Urothelium cell line (cell line): ENCODE data around the gene CLEC7A.

ENCODE experiments used
- DNase-seq: peaks from one replicate; pipeline ENCODE4 v3.0.0; 2011; ENCODE audit warnings: low spot score, mixed read lengths
- FAIRE-seq: peaks from 2 replicates; lab custom pipeline; 2011; peaks lifted over from hg19 to GRCh38; lab: Jason Lieb, UNC

Gene CLEC7A

DNA sequence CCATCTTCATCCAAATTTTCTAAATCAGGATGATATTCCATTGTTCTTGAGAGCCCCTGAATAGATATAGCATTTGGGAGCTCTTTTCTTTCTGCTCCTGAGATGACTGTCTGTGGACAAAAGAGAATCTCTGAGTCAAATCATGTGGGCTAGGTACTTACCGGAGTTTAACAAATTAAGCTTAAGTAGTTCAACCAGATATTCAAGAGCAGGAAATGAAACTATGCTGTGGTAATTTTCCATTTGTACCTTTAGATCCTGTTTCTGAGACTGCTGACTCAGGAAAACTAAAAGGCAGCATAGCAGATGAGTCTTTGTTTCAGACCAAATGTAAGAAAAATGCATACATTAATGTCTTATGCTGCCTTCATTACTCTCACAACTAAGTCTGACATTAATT, at the start of gene CLEC7A:
Gene CLEC7A, minus strand, starts transcription at position 158 of the 400 bp plus-strand sequence. Its CDS starts 117 bp downstream, at position 41.
- DNase-seq (no peak), FAIRE-seq (no peak)

DNA sequence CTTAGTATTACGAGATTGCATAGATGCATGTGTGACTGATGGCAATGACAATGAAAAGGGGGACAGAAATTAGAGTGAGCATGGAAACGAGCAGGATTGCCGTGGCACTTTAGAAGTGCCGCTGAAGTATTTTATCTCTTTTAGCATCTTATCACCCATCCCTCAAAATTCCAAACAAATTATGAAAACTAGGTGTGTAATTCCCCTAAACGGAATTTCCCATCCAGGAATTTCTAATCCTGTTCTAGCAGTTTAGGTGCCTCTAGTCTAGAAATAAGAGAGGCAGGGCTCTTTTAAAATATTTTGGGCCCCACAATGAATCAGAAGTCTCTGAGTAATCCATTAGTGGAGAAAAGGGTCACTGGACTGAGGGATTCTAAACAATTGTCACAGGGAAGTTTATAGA, 49.8 kb upstream of the CLEC7A start:
- DNase-seq, result no peak
- FAIRE-seq, result no peak

DNA sequence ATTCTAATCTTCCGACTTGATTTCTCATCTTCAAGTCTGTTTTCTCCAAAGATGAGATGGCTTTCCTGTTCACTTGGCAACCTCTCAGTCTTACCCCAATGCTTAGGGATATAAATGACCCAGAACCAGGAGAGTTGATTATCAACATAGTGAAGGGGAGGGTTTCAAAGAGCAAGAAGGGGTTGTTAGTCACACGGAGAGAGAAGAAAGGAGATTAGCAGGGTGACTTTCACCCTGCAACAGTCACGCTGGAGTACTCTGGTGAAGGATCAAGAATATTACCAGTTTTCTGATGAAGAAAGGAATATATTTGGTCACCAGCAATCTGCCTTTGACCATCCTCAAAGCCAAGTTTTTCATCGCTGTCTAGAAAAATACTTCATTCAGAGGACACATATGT, 48.8 kb upstream of the CLEC7A start, which contains the start of gene TMEM52B:
Gene TMEM52B, plus strand, starts transcription at position 212 of the 400 bp plus-strand sequence. CDS start 543 bp downstream, outside the sequence.
- FAIRE-seq (no peak), DNase-seq (no peak)

DNA sequence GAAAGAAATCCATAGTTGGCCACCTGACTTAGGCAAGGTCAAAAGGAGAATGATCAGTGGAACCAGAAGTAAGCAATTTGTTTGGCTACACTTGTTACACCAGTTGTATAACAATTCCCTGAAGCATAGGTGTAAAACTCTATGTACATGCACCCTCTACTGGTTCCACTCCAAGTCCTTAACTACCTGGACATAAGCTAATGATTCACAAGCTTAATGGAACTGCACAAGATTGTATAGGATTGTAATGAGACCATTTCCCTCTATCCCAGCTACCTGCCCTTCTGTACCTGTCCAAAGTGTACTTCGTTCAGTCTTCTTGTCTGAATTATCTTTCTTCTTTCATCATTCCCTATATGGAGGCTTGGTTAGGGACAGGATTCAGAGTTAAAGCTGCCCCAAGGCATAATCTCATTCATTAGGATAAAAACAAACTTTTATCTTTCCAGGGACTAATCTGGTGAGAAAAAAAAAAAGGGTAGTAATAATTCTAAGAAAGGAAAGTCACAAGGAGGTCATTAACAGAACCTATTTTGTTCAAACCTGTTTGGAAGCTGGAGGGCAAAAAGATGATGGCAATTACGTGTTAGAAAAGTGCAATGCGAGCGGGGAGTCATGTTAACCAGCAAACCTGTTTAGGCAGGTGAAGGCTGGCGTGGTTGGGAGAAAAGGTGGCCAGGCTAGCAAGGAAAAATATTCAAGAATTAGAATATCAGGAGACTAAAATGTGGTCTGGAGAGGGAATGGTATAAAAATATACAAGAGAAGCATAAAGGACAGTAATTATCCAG, 46.0 kb upstream of the CLEC7A start:
- no peak for FAIRE-seq
- no peak for DNase-seq

DNA sequence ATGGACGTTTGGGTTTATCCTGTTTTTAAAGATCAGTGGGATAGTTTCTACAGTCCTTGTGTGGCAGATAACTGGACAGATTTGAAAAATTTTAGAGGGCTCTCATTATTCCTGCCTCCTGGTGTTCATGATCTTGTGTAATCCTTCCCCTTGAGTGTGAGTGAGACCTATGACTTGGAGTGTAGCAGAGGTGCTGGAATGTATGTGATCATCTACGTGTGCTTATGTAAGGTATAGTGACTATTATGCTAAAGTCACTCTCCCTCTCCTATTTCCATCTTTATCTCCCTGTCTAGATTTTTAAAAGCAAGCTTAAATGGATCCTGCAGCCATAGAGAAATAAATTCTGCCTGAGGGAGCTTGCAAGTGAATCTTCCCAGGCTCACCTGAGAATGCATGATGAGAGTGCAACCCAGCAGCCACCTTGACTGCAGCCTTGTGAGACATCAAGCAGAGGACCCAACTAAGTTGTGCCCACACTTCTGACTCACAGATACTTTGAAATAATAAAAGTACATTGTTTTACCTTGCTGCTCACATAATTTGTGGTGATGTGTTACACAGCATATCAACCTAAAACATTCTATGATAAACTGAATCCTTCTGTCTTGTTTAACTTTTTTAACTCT, 45.1 kb upstream of the CLEC7A start:
- peak; percentile 20 for FAIRE-seq

DNA sequence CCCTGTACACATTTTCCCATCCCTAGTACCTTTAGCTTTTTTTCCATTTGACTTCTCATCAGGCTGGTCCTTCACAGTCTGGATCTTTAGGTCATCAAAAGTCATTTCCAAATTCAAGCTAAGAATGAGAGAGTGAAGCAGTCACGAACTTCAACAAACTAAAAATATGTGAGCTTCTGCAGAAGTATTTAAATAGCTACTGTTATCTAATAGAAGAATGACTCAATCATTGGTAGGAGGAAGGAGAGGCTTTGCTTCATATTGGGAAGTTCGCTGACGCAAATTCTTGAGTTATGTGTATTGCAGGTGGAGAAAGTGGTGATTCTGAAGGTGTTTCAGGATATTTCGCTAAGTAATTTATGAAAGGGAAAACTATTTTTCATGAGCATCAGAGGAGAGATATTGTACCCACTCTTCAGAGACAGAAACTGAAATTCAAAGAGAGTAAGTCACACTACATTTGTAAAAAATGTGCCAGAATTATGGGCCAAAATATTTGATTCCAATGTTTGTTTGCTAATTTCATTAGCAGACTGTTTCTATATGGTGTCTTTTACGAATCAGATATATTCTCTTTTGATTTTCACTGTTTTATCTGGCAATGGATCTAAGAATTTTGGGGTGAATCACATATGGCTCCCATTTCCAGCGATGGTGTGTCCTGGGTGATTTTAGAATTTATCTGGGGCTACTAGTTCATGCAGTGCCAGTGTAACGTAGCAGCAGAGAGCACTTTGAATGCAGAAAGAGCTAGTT, 42.2 kb upstream of the CLEC7A start, which contains the start of gene OLR1:
Gene OLR1, minus strand, starts transcription at position 160 of the 756 bp plus-strand sequence. Its CDS starts 55 bp downstream, at position 105.
- DNase-seq, result no peak
- FAIRE-seq, result no peak

More for the DNA sequence above, 45.1 kb upstream of the CLEC7A start:
- no peak for DNase-seq

DNA sequence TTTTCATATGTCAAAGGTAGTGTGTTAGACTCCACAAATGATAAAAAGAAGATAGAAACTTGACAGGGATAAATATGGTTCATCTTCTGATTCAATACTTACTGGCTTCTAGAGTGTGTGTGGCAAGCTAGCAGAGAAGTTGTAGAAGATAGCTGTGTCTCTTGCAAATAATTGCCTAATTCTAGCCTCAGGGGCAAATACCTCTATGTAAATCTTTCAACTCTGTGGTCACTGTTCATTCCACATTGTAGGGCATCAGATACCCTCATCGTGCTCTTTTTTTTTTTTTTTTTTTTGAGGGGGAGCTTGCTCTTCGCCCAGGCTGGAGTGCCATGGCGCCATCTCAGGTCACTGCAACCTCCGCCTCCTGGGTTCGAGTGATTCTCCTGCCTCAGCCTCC, 40.2 kb upstream of the CLEC7A start:
- no peak for FAIRE-seq
- DNase-seq, result no peak

DNA sequence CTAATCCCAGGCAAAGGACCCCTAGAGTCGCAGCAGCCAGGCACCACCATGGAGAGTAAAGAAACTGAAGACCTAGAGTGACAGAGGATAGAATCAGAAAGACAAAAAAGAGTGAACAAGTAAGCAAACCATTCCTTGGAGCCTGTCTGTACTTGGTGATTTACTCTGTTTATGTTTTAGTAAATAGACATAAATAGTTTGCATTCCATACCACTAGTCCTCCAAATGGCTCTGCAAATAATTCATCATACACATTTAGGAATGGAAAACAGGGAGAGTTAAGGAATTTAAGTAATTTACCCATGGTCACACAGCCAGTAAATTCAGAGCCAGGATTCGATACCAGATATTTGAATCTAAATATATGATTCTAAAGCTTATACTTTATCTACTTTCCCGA, 39.1 kb upstream of the CLEC7A start:
- FAIRE-seq (no peak), DNase-seq (no peak)

DNA sequence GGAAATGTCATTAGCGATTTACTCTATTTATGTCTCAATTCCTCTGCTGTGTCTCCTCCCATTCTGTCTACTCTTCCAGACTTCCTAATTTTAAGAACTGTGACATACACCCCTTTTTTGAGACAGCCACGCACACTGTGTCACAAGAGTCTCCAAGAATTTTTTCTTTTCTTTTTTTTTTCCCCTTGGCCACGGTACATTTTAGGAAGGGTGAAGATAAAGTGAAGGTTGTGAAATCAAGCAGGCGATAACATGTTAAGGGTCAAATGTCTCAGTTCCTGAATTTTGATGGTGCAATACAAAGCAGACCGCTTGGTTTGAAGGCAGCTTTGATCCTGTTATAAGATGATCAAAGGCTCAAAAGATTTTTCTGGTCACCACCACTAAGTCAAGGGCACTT, 37.6 kb upstream of the CLEC7A start:
- no peak for FAIRE-seq
- DNase-seq, result no peak

DNA sequence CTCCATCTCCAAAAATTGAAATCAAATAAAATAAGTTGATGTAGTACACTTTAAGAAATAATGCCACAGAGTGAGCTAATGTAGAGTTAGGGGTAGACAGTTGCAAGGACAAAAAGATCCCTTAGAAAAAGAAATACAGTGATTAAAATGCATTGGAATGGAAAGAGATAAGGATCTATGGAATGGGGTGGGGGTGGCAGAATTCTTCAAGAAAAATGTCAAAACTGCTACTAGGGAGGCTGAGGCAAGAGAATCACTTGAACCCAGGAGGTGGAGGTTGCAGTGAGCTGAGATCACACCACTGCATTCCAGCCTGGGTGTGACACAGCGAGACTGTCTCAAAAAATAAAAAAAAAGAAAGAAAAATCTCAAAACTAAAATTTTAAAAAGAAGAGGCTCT, 35.4 kb upstream of the CLEC7A start:
- DNase-seq (no peak), FAIRE-seq (no peak)

DNA sequence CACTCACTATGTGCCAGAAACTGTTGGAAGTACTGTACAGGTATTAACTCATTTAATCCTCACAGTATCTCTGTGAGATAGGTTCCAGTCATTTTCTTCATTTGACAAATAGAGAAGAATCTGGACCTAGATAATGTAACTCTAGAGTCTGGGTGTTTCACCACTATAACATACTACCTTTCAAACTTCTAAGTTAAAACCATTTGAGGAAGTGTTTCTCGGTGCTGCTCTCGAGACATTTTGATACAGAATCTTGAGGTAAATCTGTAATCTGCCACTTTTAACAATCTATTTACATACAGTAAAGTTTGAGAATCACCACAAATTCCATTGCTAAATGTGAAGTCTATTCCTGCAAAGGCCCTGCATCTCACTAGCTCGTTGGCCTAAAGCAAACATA, 33.1 kb upstream of the CLEC7A start:
- no peak for DNase-seq
- FAIRE-seq, result no peak

DNA sequence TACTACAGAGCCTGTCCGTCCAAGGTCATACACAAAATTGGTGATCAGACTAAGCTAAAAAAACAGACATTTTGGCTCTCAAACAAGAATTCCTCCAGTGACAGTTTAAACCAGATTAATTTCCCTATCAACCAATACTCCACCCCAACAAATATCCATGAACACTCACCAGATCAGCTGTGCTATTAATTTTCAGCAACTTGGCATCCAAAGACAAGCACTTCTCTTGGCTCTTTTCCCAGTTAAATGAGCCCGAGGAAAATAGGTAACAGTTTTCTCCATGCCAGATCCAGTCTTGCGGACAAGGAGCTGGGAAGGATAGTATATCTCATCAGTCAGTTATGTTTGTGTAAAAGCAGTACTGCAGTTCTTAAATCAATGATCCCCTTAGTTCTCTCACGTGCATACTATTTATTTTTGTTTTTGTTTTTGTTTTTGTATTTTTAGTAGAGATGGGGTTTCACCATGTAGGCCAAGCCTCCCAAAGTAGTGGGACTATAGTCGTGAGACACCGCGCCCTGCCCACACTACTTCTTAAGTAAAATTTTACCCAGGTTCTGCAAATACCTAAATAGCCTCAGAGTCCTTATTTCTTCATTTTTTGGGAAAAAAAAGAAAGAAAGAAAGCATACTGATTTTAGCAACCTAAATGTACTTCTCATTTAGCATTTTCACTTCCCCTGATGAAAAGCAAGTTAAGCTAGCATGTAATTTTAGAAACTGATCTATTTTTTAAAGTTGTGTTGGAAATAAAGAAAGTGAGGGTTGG, 30.8 kb upstream of the CLEC7A start:
- DNase-seq (no peak), FAIRE-seq (no peak)

DNA sequence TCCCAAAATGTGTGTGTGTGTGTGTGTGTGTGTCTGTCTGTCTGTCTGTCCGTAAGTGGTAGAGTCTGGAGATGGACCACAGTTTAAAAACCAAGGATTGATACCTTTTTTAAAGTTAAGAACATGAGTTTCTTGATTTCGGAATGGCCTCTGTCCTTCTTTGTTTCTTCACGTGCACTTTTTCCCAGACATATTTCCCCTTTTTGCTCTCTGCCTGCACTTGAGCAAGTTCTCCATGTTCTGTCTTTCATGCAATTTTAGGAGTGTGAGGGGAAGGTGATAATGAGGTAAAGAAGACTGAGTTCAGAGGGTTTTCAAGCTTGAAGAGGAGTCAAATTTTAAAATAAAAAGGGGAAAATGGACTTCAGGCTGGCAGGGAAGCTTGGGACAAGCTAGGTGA, 29.3 kb upstream of the CLEC7A start:
- FAIRE-seq (no peak), DNase-seq (no peak)

DNA sequence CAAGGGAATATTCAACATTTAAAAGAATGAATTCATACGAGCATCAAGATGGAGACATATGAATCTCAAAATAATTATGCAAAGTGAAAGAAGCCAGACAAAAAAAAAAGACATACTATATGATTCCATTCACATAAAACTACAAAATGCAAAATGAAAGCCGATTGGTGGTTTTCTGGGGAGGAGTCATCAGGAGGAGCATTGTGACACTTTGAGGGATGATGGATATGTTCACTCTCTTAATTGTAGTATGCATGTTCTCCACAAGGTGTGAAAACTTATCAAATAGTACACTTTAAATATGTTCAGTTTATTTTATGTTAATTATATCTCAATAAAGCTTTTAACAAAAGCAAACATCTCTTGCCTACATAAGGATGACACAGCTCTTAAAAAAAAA, 28.4 kb upstream of the CLEC7A start:
- FAIRE-seq (no peak), DNase-seq (no peak)

DNA sequence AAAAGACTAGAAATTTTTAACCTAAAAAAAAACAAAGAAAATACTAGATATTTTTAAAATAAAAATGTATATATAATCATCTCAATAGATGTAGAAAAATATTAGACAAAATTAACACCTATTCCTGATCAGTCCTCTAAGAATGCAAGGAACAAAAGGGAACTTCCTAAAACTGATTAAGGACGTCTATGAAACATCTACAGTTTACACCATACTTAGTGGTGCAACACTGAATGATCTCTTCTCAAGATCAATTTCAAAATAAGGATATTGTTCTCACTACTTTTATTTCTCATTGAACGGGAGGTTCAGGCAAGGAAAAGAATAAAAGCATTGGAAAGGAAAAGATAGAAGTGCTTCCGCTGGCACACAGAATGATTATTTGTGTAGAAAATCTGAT, 26.0 kb upstream of the CLEC7A start:
- FAIRE-seq (no peak), DNase-seq (no peak)

DNA sequence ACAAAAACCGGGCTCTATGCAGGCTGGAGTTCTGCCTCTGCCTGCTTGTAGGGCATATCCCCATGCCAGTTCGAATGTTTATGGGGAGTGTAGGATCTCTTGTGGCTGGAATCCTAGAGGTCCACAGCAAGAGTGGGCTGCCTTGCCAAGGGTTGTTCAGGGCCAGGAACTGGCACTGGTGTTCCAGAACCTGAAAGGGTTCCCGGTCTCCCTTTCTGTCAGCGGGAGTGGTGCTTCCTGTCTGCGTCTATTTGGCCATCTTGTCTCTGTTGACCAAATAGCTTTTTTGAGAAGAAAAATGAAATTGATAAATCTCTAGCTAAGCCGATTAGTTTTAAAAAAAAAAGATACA, 24.1 kb upstream of the CLEC7A start:
- no peak for FAIRE-seq
- no peak for DNase-seq

DNA sequence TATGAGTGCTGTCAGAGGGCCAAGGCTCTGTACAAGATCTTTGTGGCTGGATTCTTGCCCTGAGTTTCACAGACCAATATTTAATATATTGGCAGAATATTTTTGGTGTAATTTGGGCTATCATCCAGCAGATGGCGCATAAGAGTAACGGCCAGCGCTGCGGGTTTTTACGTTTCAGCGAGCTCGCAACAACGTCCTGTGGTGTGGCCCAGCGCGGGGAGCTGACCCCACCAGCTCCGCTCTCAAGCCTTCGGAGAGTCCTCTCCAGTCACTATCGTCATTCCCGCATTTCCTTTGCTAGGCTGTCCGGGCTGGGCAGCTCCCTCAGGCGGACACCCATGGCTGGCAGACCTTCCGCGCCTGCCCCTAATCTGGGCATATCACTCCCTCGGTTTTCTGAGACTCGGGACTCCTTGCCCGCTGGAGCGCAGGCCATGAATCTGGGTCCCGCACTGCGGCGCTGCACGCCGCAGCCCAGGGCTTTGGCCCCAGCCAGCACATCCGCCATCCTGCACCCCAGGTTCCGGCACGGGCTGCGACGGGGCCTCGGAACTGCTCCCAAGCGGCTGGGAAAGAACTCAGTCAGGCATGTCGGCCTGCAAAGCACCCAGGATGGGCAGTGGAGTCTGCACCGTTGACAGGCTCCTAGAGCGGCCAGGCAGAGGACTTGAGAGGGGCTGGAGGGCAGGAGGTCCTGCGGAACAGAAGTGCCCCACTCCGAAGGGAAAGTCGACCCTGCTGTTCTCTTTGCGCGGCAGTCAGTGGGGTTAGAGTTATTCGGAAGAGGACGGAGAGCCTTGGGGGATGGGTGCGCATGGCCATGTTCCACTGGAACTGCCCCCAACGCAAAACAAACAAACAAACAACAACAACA, 23.5 kb upstream of the CLEC7A start:
- peak; percentile 83 for DNase-seq
- peak; percentile 58 for FAIRE-seq

DNA sequence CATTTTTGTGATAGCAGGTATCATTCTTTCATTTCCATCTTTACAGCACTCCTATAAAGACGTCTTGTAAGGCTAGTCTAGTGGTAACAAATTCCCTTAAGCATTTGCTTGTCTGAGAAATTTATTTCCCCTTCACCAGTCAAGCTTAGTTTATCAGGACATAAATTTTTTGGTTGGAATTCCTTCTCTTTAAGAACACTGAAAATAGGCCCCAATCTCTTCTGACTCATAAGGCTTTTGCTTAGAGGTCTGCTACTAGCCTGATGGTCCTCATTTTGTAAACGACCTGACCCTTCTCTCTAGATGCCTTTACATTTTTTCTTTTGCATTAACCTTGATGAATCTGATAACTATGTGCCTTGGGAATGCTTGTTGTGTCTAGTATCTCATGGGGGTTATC, 21.6 kb upstream of the CLEC7A start:
- FAIRE-seq, result no peak
- DNase-seq, result no peak

DNA sequence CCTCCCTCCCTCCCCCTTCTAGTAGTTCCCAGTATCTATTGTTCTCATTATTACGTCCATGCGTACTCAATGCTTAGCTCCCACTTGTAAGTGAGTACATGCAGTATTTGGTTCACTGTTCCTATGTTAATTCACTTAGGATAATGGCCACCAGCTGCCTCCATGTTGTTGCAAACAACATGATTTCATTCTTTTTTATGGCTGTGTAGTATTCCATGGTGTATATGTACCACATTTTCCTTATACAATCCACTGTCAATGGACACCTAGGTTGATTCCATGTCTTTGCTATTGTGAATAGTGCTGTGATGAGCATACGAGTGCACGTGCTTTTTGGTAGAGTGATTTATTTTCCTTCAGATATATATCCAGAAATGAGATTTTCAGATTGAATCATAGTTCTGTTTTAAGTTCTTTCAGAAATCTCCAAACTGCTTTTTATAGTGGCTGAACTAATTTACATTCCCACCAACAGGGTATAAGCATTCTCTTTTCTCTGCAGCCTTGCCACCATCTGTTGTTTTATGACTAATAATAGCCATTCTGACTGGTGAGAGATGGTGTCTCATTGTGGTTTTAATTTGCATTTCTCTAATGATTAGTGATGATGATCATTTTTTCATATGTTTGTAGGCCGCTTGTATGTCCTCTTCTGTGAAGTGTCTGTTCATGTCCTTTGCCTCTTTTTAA, 17.9 kb upstream of the CLEC7A start:
- peak; percentile 97 for FAIRE-seq
- no peak for DNase-seq
